Measurements from ENCODE around the gene SEPTIN8. TPM values are rescaled to one million over a fixed set of nuclear protein-coding genes. Genes with fewer than 3 reads are reported as not detected.

Gene SEPTIN8
- total and polyA plus RNA-seq, 2 donors (not counting 3 experiments of a cell fraction or from before 2014, with no cell fraction given) = 56.6 to 82.1 TPM

- H3K36me3 ChIP-seq (ENCODE audit: control insufficient read depth in 2 of 2, extremely low read depth in 1 of 2, insufficient read depth in 2 of 2, low read length in 2 of 2) = no peaks in the 10 kb centered on the region
- no peaks in the 10 kb centered on the region for H3K9me1 ChIP-seq (replicated peaks; ENCODE audit: control insufficient read depth, extremely low read depth, insufficient read depth, low read length)
- H3K79me2 ChIP-seq (ENCODE audit: control insufficient read depth, insufficient read depth, low read length) = peaks cover 4% of the 10 kb centered on the region
- intact Hi-C loops (cut with micrococcal nuclease) (loop anchor here (5.0 kb wide), 1 partner anchor 128 kb away; the partner anchor contains the start of genes GDF9 and UQCRQ), dilution Hi-C loops (cut with MboI; ENCODE audit: extremely low pct_ligation_motif_present, low sequenced_read_pairs) (no loop called here)
- POLR2A ChIA-PET = no interaction called here
- CTCF ChIA-PET = no interaction called here
- H3K9me3 ChIP-seq (replicated peaks; ENCODE audit: control insufficient read depth, insufficient read depth, low read length) = no peaks in the 10 kb centered on the region
- no TSS peak for BruUV-seq (replicated peaks)
- no peak overlapping the region for H3K27ac ChIP-seq (ENCODE audit: insufficient read depth, low read depth, low read length)
- H4K20me1 ChIP-seq (replicated peaks; ENCODE audit: control insufficient read depth, extremely low read depth, insufficient read depth, low read length) = no peaks in the 10 kb centered on the region
- no peak for FAIRE-seq
- peaks cover 11% of the 10 kb centered on the region for H3K4me1 ChIP-seq (ENCODE audit: control insufficient read depth, extremely low read depth, insufficient read depth, low read length)
- no peak overlapping the region for H3K4me3 ChIP-seq (replicated peaks in 1 of 3; ENCODE audit: insufficient read depth in 1 of 3, low read depth in 1 of 3, low read length in 3 of 3)
- DNase-seq (ENCODE audit: low read depth, low spot score) = no peak
- H2AFZ ChIP-seq (ENCODE audit: low read depth, low read length) = no peak overlapping the region
- H3K27me3 ChIP-seq (ENCODE audit: control insufficient read depth in 2 of 2, insufficient read depth in 2 of 2, low read length in 2 of 2) = peaks cover 2 to 6% of the 10 kb centered on the region in 2 experiments
- no peak for TF ChIP-seq MYC (IDR thresholded peaks at IDR 0.05; ENCODE audit: low read depth, low read length)
- TF ChIP-seq JUN (IDR thresholded peaks at IDR 0.05; ENCODE audit: borderline replicate concordance, insufficient read depth, insufficient read length, low read depth) = no peak
- TF ChIP-seq EZH2 (IDR thresholded peaks at IDR 0.05; ENCODE audit: borderline replicate concordance, low read depth, low read length, severe bottlenecking) = no peak
- TF ChIP-seq POLR2AphosphoS5 (IDR thresholded peaks at IDR 0.05; ENCODE audit: insufficient read depth, low read depth, low read length) = no peak
- TF ChIP-seq, protein P1, sequence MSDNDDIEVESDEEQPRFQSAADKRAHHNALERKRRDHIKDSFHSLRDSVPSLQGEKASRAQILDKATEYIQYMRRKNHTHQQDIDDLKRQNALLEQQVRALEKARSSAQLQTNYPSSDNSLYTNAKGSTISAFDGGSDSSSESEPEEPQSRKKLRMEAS (IDR thresholded peaks at IDR 0.05; ENCODE audit: insufficient read depth, insufficient read length) = no peak
- TF ChIP-seq POLR2A (IDR thresholded peaks at IDR 0.05; ENCODE audit: low read depth, low read length) = no peak
- TF ChIP-seq, protein P2, sequence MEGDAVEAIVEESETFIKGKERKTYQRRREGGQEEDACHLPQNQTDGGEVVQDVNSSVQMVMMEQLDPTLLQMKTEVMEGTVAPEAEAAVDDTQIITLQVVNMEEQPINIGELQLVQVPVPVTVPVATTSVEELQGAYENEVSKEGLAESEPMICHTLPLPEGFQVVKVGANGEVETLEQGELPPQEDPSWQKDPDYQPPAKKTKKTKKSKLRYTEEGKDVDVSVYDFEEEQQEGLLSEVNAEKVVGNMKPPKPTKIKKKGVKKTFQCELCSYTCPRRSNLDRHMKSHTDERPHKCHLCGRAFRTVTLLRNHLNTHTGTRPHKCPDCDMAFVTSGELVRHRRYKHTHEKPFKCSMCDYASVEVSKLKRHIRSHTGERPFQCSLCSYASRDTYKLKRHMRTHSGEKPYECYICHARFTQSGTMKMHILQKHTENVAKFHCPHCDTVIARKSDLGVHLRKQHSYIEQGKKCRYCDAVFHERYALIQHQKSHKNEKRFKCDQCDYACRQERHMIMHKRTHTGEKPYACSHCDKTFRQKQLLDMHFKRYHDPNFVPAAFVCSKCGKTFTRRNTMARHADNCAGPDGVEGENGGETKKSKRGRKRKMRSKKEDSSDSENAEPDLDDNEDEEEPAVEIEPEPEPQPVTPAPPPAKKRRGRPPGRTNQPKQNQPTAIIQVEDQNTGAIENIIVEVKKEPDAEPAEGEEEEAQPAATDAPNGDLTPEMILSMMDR (IDR thresholded peaks at IDR 0.05; ENCODE audit: extremely low read depth in 1 of 2, insufficient read depth in 1 of 2, low read depth in 1 of 2, low read length in 2 of 2) = no peak
- no peak for TF ChIP-seq GATA2 (IDR thresholded peaks at IDR 0.05; ENCODE audit: insufficient read depth, insufficient read length, low read depth, low read length)
- no peak for TF ChIP-seq FOS (IDR thresholded peaks at IDR 0.05; ENCODE audit: borderline replicate concordance, insufficient read depth, low read length)
- H3K4me2 ChIP-seq (ENCODE audit: insufficient read depth, low read length) = no peak overlapping the region
- no peak overlapping the region for H3K9ac ChIP-seq (replicated peaks; ENCODE audit: extremely low read depth, insufficient read depth, low read length)
Observed at GRCh38 chr5:132739232-132739631, 37.8 kb downstream of the SEPTIN8 start.

Measured in endothelial cell of umbilical vein (primary cell).